Naive thymus-derived CD4-positive, alpha-beta T cell (primary cell): ENCODE data around the gene DTD1. TPM values are rescaled to one million over a fixed set of nuclear protein-coding genes. Genes with fewer than 3 reads are reported as not detected.

Source experiments
- ATAC-seq: fragments of 150-1000 bp; cut with Tn5 transposase; 2 replicates; pipeline ENCODE4 v1.10.0; 2021; ENCODE audit warnings: mild to moderate bottlenecking, moderate library complexity
- CTCF ChIA-PET: fragments of 350-600 bp; sonication (Branson Sonifier 250); formaldehyde crosslinking; loops from one replicate; lab custom pipeline; 2021; ENCODE audit warnings: antibody characterized with exemption; lab: Charles Lee
- POLR2A ChIA-PET: fragments of 350-600 bp; sonication (Branson Sonifier 250); formaldehyde crosslinking; loops from one replicate; lab custom pipeline; 2021; ENCODE audit warnings: antibody characterized with exemption, inconsistent platforms; lab: Charles Lee
- DNase-seq, 9 donors: peaks; one replicate each; pipeline versions ENCODE4 v3.0.0 to v3.0.0-alpha.2; 2020 to 2022; ENCODE audit warnings: mixed read lengths in 1 of 9
- H3K27ac ChIP-seq: one replicate; pipeline ENCODE4 v1.7.0; 2013; ENCODE audit warnings: mild to moderate bottlenecking, low read depth, low read length, moderate library complexity
- H3K27me3 ChIP-seq, 2 donors: one replicate each; pipeline ENCODE4 v1.7.0; 2013; ENCODE audit warnings: low read length in 2 of 2, mild to moderate bottlenecking in 2 of 2, moderate library complexity in 2 of 2; ENCODE audit not compliant: control insufficient read depth in 2 of 2, insufficient read depth in 2 of 2
- H3K36me3 ChIP-seq, 3 experiments: 1 replicate in 2 of 3; 2 replicates in 1 of 3; pipeline ENCODE4 v1.7.0; 2013; ENCODE audit warnings: low read length in 3 of 3, mild to moderate bottlenecking in 3 of 3, moderate library complexity in 1 of 3; ENCODE audit not compliant: insufficient read depth in 3 of 3, control insufficient read depth in 2 of 3
- H3K4me1 ChIP-seq, 2 donors: one replicate each; pipeline ENCODE4 v1.7.0; 2013; ENCODE audit warnings: low read length in 2 of 2, mild to moderate bottlenecking in 2 of 2, moderate library complexity in 1 of 2; ENCODE audit not compliant: control insufficient read depth in 2 of 2, insufficient read depth in 2 of 2
- H3K4me3 ChIP-seq: 2 replicates; pipeline ENCODE4 v1.7.0; 2013; ENCODE audit warnings: mild to moderate bottlenecking, low read length
- H3K9me3 ChIP-seq, 3 experiments: 1 replicate in 2 of 3; 2 replicates in 1 of 3; pipeline ENCODE4 v1.7.0; 2013; ENCODE audit warnings: low read length in 3 of 3; ENCODE audit not compliant: control insufficient read depth in 2 of 3
- H3K27ac Mint-ChIP-seq, 9 donors: one replicate each; pipeline ENCODE4 v1.8.0; 2020 to 2022; ENCODE audit warnings: mixed read lengths in 9 of 9, mild to moderate bottlenecking in 8 of 9, moderate library complexity in 5 of 9, inconsistent platforms in 2 of 9
- H3K27me3 Mint-ChIP-seq, 5 donors: one replicate each; pipeline ENCODE4 v1.8.0; 2021 to 2022; ENCODE audit warnings: mixed read lengths in 5 of 5, mild to moderate bottlenecking in 1 of 5
- H3K36me3 Mint-ChIP-seq, 5 donors: one replicate each; pipeline ENCODE4 v1.8.0; 2020 to 2022; ENCODE audit warnings: mixed read lengths in 5 of 5, mild to moderate bottlenecking in 3 of 5, inconsistent platforms in 1 of 5
- H3K4me1 Mint-ChIP-seq, 7 donors: one replicate each; pipeline ENCODE4 v1.8.0; 2020 to 2022; ENCODE audit warnings: mixed read lengths in 7 of 7, mild to moderate bottlenecking in 3 of 7, inconsistent platforms in 1 of 7
- H3K4me3 Mint-ChIP-seq, 10 donors: one replicate each; pipeline ENCODE4 v1.8.0; 2020 to 2022; ENCODE audit warnings: mild to moderate bottlenecking in 10 of 10, mixed read lengths in 10 of 10, moderate library complexity in 6 of 10, inconsistent platforms in 2 of 10
- H3K9me3 Mint-ChIP-seq, 11 donors: one replicate each; pipeline ENCODE4 v1.8.0; 2020 to 2022; ENCODE audit warnings: mixed read lengths in 11 of 11, mild to moderate bottlenecking in 4 of 11, inconsistent platforms in 1 of 11, moderate library complexity in 1 of 11
- intact Hi-C, 2 donors: fragments of 100-400 bp; cut with micrococcal nuclease; formaldehyde crosslinking; loops; one replicate each; pipeline ENCODE4 v1.15.1; 2023
- polyA plus RNA-seq, 2 donors: library from polyadenylated mRNA; unstranded; fragments of 300-500 nt; fragmentation: Illumina TruSeq; gene quantifications; one replicate each; pipeline ENCODE4 v1.2.3, GENCODE V29; 2021
- total RNA-seq, 6 experiments: library from RNA in 5 of 6; stranded (reverse) in 5 of 6; gene quantifications; 1 replicate in 5 of 6; 2 replicates in 1 of 6; pipeline ENCODE4 v1.2.3 and lab custom pipeline; 2021 to 2026

The DTD1 gene
- total and polyA plus RNA-seq, 7 experiments from 2014 or later: 12.7 to 42.5 (median 16.6) TPM

DNA sequence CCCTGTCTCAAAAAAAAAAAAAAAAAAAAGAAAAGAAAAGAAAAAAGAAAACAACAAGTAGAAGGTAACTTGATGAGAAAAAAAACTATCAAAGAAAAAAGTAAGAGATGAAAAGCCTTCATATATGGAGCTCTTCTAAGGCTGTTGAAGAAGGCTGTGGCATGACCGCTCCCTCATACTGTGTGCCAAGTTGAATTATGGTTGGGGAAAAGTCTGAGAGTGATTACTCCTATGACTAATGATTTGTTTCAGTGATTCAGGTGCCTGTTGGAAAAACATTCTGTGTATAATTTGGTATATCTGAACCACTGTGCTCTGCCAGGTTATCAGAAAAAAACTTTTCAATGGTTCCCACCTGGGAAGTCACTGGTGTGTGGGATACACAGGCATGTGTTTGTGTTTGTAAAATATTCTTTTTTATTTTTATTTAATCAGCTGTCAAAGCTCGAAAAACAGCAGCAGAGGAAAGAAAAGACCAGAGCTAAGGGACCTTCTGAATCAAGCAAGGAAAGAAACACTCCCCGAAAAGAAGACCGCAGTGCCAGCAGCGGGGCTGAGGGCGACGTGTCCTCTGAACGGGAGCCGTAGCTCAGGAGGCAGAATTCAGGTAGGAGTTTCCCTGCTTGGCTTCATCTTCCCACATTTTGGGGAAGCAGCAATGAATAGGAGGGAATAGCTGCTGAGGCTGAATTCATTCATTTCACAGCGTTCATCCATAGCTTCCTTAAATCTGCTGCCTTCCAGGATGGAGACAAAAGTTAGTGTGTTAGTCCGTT lies 156.0 kb downstream of the DTD1 start:
- Histone ChIP-seq H3K36me3 (peaks cover 0 to 24% (median 0%) of the 10 kb centered on the region in 3 experiments), H3K27ac (no peak overlapping the region), H3K27me3 (no peaks in the 10 kb centered on the region), H3K9me3 (no peaks in the 10 kb centered on the region), H3K4me3 (no peak overlapping the region), H3K4me1 (peaks cover 0 to 1% of the 10 kb centered on the region in 2 donors)
- DNase-seq (no peak), ATAC-seq (no peak)
- POLR2A ChIA-PET: no interaction called here
- no peaks in the 10 kb centered on the region for H3K27me3 Mint-ChIP-seq
- peaks cover 6 to 49% (median 27%) of the 10 kb centered on the region in 5 donors for H3K36me3 Mint-ChIP-seq
- peaks cover 0 to 14% (median 0%) of the 10 kb centered on the region in 7 donors for H3K4me1 Mint-ChIP-seq
- CTCF ChIA-PET: no interaction called here
- intact Hi-C loops: no loop called here
- H3K27ac Mint-ChIP-seq: no peak overlapping the region
- no peaks in the 10 kb centered on the region for H3K9me3 Mint-ChIP-seq
- no peak overlapping the region for H3K4me3 Mint-ChIP-seq

DNA sequence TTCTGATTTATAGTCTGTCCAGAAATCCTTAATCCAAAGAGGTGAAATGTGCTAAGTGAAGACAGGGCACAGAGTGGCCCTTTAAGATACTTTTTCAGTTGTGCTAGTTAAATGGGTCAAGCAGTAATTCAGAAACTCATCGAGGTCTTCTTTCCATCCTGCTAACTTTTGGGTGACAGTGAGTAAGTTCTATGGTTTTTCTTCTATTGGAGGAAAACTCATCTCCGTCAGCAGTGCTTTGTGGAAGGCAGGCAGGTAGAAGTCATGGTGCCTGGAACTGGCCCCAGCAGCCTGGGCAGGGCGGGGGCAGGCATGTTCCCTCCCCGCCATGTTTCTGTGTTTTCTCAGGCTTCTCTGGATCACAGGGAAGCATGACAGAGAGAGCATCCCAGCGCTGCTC lies 159.2 kb downstream of the DTD1 start:
- H3K4me1 ChIP-seq: no peaks in the 10 kb centered on the region
- intact Hi-C loops: no loop called here
- Mint-ChIP-seq H3K27me3 (no peaks in the 10 kb centered on the region), H3K4me3 (no peak overlapping the region), H3K36me3 (peaks cover 6 to 63% (median 24%) of the 10 kb centered on the region in 5 donors), H3K27ac (no peak overlapping the region), H3K4me1 (peaks cover 0 to 18% (median 2%) of the 10 kb centered on the region in 7 donors), H3K9me3 (no peaks in the 10 kb centered on the region)
- ChIA-PET POLR2A (no interaction called here), CTCF (no interaction called here)
- no peaks in the 10 kb centered on the region for H3K27me3 ChIP-seq
- H3K4me3 ChIP-seq: no peak overlapping the region
- no peaks in the 10 kb centered on the region for H3K9me3 ChIP-seq
- H3K27ac ChIP-seq: no peak overlapping the region
- no peak for ATAC-seq
- DNase-seq: no peak
- H3K36me3 ChIP-seq: peaks cover 0 to 24% (median 0%) of the 10 kb centered on the region in 3 experiments

DNA sequence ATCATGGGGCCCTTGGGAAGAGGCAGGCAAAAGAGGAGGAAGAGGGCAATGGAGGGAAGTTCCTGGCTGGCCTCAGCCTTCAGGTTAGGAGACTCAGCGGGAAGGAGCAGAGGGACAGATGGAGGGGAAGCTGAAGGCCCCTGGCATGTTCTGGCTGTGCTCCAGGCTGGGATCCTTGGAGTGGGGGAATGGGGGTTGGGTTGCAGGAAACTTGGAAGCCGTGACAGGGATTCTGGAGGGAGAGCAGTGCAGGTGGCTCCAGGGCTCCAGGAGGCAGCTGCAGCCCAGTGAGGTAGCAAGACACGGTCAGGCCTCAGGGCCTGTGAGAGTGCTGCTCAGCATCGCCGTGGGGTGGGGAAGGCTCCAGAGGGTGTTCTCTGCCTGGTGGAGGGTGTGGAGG lies 161.1 kb downstream of the DTD1 start:
- Mint-ChIP-seq H3K27me3 (no peaks in the 10 kb centered on the region), H3K36me3 (peaks cover 6 to 54% (median 17%) of the 10 kb centered on the region in 5 donors), H3K4me1 (peaks cover 0 to 23% (median 5%) of the 10 kb centered on the region in 7 donors), H3K27ac (peak overlapping the region in 2 of 9 donors; percentile 8 to 51), H3K4me3 (no peak overlapping the region), H3K9me3 (no peaks in the 10 kb centered on the region)
- CTCF ChIA-PET: no interaction called here
- no peaks in the 10 kb centered on the region for H3K4me1 ChIP-seq
- no peak for ATAC-seq
- no peak overlapping the region for H3K4me3 ChIP-seq
- no peak for DNase-seq
- no peaks in the 10 kb centered on the region for H3K27me3 ChIP-seq
- no peaks in the 10 kb centered on the region for H3K9me3 ChIP-seq
- intact Hi-C loops: no loop called here
- no peak overlapping the region for H3K27ac ChIP-seq
- POLR2A ChIA-PET: no interaction called here
- H3K36me3 ChIP-seq: peaks cover 0 to 23% (median 0%) of the 10 kb centered on the region in 3 experiments

DNA sequence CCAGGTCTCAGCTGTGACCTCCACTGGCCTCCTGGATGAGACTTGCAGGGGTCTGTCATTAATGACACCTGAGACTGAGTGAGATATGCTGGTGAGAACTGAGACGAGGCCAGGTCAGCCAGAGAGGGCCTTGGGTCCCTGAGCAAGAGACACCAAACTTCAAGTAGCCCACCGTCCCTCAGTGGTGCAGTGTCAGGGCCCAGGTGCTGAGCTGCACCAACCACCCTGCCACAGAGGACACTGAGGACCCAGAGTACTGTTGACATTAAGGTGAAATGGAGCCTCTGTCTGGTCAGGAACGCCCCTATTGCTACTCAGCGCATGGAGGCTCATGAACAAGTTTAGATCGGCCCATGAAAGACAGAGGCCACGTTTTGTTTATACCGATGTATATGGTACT lies 161.7 kb downstream of the DTD1 start:
- Histone ChIP-seq H3K4me1 (no peaks in the 10 kb centered on the region), H3K4me3 (no peak overlapping the region), H3K9me3 (no peaks in the 10 kb centered on the region), H3K36me3 (peaks cover 0 to 18% (median 0%) of the 10 kb centered on the region in 3 experiments), H3K27ac (no peak overlapping the region), H3K27me3 (no peaks in the 10 kb centered on the region)
- Mint-ChIP-seq H3K27me3 (no peaks in the 10 kb centered on the region), H3K27ac (no peak overlapping the region), H3K9me3 (no peaks in the 10 kb centered on the region), H3K4me3 (no peak overlapping the region), H3K4me1 (peaks cover 0 to 23% (median 5%) of the 10 kb centered on the region in 7 donors), H3K36me3 (peaks cover 6 to 55% (median 21%) of the 10 kb centered on the region in 5 donors)
- intact Hi-C loops: no loop called here
- ATAC-seq (no peak), DNase-seq (no peak)
- POLR2A ChIA-PET: no interaction called here
- CTCF ChIA-PET: no interaction called here

DNA sequence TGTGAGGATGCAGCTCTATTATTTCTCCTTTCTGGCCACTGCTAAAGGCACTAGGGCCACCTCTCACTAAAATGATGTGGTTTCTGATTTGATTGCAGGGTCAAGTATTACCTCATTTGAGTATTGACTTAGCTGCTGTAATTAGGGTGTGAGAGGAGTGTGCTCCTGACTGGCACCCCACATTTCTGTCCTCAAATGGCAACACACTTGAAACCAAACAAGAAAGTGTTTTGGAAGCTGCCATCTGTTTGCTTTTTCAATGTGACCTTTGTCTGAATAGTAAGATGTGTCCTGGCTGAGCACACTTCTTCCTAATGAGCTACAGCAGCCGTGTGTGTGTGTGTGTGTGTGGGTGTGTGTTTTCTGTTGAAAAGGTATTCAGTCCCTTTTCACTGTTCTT lies 162.9 kb downstream of the DTD1 start:
- H3K4me3 Mint-ChIP-seq: no peak overlapping the region
- peaks cover 0 to 48% (median 18%) of the 10 kb centered on the region in 5 donors for H3K36me3 Mint-ChIP-seq
- Histone ChIP-seq H3K27ac (no peak overlapping the region), H3K4me1 (no peaks in the 10 kb centered on the region), H3K9me3 (no peaks in the 10 kb centered on the region), H3K36me3 (peaks cover 0 to 9% (median 0%) of the 10 kb centered on the region in 3 experiments), H3K4me3 (no peak overlapping the region), H3K27me3 (no peaks in the 10 kb centered on the region)
- H3K9me3 Mint-ChIP-seq: peaks cover 0 to 3% (median 0%) of the 10 kb centered on the region in 11 donors
- CTCF ChIA-PET: no interaction called here
- no peak for DNase-seq
- intact Hi-C loops: no loop called here
- ATAC-seq: no peak
- POLR2A ChIA-PET: no interaction called here
- peaks cover 0 to 21% (median 5%) of the 10 kb centered on the region in 7 donors for H3K4me1 Mint-ChIP-seq
- peak overlapping the region in 2 of 9 donors; percentile 5 to 30 for H3K27ac Mint-ChIP-seq
- no peaks in the 10 kb centered on the region for H3K27me3 Mint-ChIP-seq

DNA sequence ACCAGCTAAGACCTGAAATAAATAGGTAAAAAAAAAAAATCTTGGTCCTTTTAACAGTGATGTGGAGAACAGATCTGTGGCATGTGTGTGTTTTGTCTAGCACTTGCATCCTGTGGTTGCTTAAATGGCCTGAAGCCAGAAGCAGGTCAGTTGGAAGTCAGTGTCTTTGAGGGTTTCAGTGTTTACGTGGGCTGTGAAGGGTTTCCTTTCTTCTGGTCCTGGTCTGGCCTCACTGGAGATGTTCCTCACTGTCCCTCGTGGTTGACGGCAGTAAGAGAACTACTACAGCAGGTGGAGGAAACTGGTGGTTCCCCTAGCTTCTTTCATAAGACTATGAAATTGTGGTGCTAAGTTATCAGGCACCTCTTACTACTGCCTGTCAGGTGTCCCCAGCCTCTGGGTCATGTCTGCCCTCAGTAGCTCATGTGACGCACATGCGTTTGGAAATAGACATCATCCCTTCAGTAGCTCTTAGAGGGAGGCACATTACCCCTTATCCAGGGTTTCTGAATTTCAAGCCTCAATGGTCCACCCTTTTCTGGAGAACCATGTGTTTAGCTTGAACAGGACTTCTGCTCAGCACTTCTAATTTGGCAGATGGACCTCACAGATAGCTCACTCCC lies 166.3 kb downstream of the DTD1 start:
- H3K36me3 ChIP-seq: no peaks in the 10 kb centered on the region
- H3K9me3 ChIP-seq: no peaks in the 10 kb centered on the region
- DNase-seq (no peak), ATAC-seq (peak; percentile 34)
- Mint-ChIP-seq H3K27ac (no peak overlapping the region), H3K36me3 (peaks cover 1 to 38% (median 14%) of the 10 kb centered on the region in 5 donors), H3K9me3 (peaks cover 0 to 10% (median 6%) of the 10 kb centered on the region in 11 donors), H3K4me3 (no peak overlapping the region), H3K27me3 (no peaks in the 10 kb centered on the region), H3K4me1 (peaks cover 0 to 12% (median 6%) of the 10 kb centered on the region in 7 donors)
- intact Hi-C loops: no loop called here
- ChIA-PET POLR2A (no interaction called here), CTCF (no interaction called here)
- H3K27ac ChIP-seq: no peak overlapping the region
- no peaks in the 10 kb centered on the region for H3K27me3 ChIP-seq
- H3K4me3 ChIP-seq: no peak overlapping the region
- no peaks in the 10 kb centered on the region for H3K4me1 ChIP-seq
